Measurements from ENCODE around the gene RPL21.

GRCh38 chr13:27203854-27204253 lies 47.5 kb upstream of the RPL21 start:
- TF ChIP-seq CTCF (conservative IDR thresholded peaks at IDR 0.05) (peak; percentile 19), ZFX (IDR thresholded peaks at IDR 0.05) (no peak)

Measured in C4-2B (cell line).